Trophoblast cell (in vitro differentiated cells and primary cell): ENCODE measurements around the gene PHACTR1.

Source experiments
- DNase-seq, 2 donors: peaks; one replicate each; pipeline ENCODE4 v3.0.0-alpha.2; 2016
- H2AFZ ChIP-seq: 2 replicates; pipeline ENCODE4 v1.6.1; 2013; ENCODE audit warnings: low read length, moderate library complexity, mild to moderate bottlenecking; ENCODE audit not compliant: insufficient read depth, poor library complexity
- H2AK5ac ChIP-seq: 2 replicates; pipeline ENCODE4 v1.6.1; 2013; ENCODE audit warnings: mild to moderate bottlenecking, low read length
- H2BK120ac ChIP-seq: 2 replicates; pipeline ENCODE4 v1.6.1; 2013; ENCODE audit warnings: low read length, mild to moderate bottlenecking, moderate library complexity; ENCODE audit not compliant: insufficient read depth, poor library complexity
- H2BK12ac ChIP-seq: 2 replicates; pipeline ENCODE4 v1.6.1; 2013; ENCODE audit warnings: mild to moderate bottlenecking, low read length, moderate library complexity
- H2BK5ac ChIP-seq: 2 replicates; pipeline ENCODE4 v1.6.1; 2013; ENCODE audit warnings: low read length, low read depth, moderate library complexity, mild to moderate bottlenecking; ENCODE audit not compliant: poor library complexity
- H3K14ac ChIP-seq: 2 replicates; pipeline ENCODE4 v1.6.1; 2013; ENCODE audit warnings: mild to moderate bottlenecking, low read length
- H3K18ac ChIP-seq: 2 replicates; pipeline ENCODE4 v1.6.1; 2013; ENCODE audit warnings: mild to moderate bottlenecking, low read length
- H3K23ac ChIP-seq: 2 replicates; pipeline ENCODE4 v1.6.1; 2013; ENCODE audit warnings: low read length
- H3K27ac ChIP-seq: 2 replicates; pipeline ENCODE4 v1.5.1; 2013; ENCODE audit warnings: low read depth, mild to moderate bottlenecking, inconsistent platforms, low read length, moderate library complexity
- H3K27me3 ChIP-seq: 2 replicates; pipeline ENCODE4 v1.6.1; 2013; ENCODE audit warnings: inconsistent platforms, mild to moderate bottlenecking, low read length, moderate library complexity; ENCODE audit not compliant: insufficient read depth
- H3K36me3 ChIP-seq, 2 experiments: 1 replicate in 1 of 2; 2 replicates in 1 of 2; pipeline ENCODE4 v1.6.1; 2013; ENCODE audit warnings: low read length in 2 of 2, mild to moderate bottlenecking in 2 of 2, moderate library complexity in 1 of 2; ENCODE audit not compliant: insufficient read depth in 2 of 2, control insufficient read depth in 1 of 2
- H3K4ac ChIP-seq: 2 replicates; pipeline ENCODE4 v1.6.1; 2013; ENCODE audit warnings: low read depth, mild to moderate bottlenecking, low read length, moderate library complexity
- H3K4me1 ChIP-seq, 2 experiments: 1 replicate in 1 of 2; 2 replicates in 1 of 2; pipeline ENCODE4 v1.6.1; 2013; ENCODE audit warnings: low read length in 2 of 2, mild to moderate bottlenecking in 2 of 2, moderate library complexity in 1 of 2; ENCODE audit not compliant: insufficient read depth in 2 of 2, control insufficient read depth in 1 of 2
- H3K4me2 ChIP-seq: 2 replicates; pipeline ENCODE4 v1.6.1; 2013; ENCODE audit warnings: inconsistent platforms, mild to moderate bottlenecking, low read length, moderate library complexity
- H3K4me3 ChIP-seq: 2 replicates; pipeline ENCODE4 v1.5.1; 2013; ENCODE audit warnings: mild to moderate bottlenecking, low read depth, low read length, inconsistent platforms
- H3K79me1 ChIP-seq: one replicate; pipeline ENCODE4 v1.6.1; 2013; ENCODE audit warnings: low read length
- H3K79me2 ChIP-seq: 2 replicates; pipeline ENCODE4 v1.6.1; 2013; ENCODE audit warnings: low read length, mild to moderate bottlenecking; ENCODE audit not compliant: control insufficient read depth, insufficient read depth, poor library complexity
- H3K9ac ChIP-seq: 2 replicates; pipeline ENCODE4 v1.6.1; 2013; ENCODE audit warnings: mild to moderate bottlenecking, low read length
- H3K9me3 ChIP-seq: 2 replicates; pipeline ENCODE4 v1.6.1; 2013; ENCODE audit warnings: low read depth, mild to moderate bottlenecking, control low read depth, inconsistent platforms, low read length; ENCODE audit not compliant: insufficient read depth
- H4K12ac ChIP-seq: 2 replicates; pipeline ENCODE4 v1.6.1; 2013; ENCODE audit warnings: low read depth, mild to moderate bottlenecking, low read length, moderate library complexity
- H4K8ac ChIP-seq: 2 replicates; pipeline ENCODE4 v1.6.1; 2013; ENCODE audit warnings: low read depth, mild to moderate bottlenecking, low read length, moderate library complexity
- H4K91ac ChIP-seq: one replicate; pipeline ENCODE4 v1.6.1; 2013; ENCODE audit warnings: low read depth, mild to moderate bottlenecking, low read length, moderate library complexity
- whole genome bisulfite sequencing: extraction: QIAGEN DNeasy Blood & Tissue Kit; methylation state at CpG from one replicate; pipeline ENCODE4 v1.1.7; 2013; ENCODE audit warnings: missing lambda C conversion rate; ENCODE audit not compliant: insufficient read length, insufficient coverage; ENCODE audit errors: extremely low coverage; 5-methylcytosine and 5-hydroxymethylcytosine counted together

PHACTR1 gene

GRCh38 chr6:13000537-13000936, 284.0 kb downstream of the PHACTR1 start:
- Histone ChIP-seq H2BK12ac (no peak overlapping the region), H2BK5ac (no peak overlapping the region), H3K4me1 (no peaks in the 10 kb centered on the region), H3K14ac (no peak overlapping the region), H3K4me2 (no peak overlapping the region), H3K9ac (no peak overlapping the region), H3K23ac (no peak overlapping the region), H3K18ac (no peak overlapping the region), H3K27me3 (no peaks in the 10 kb centered on the region), H4K12ac (no peak overlapping the region), H3K27ac (no peak overlapping the region), H2BK120ac (no peak overlapping the region), H2AK5ac (no peak overlapping the region), H4K8ac (no peak overlapping the region), H3K79me2 (no peaks in the 10 kb centered on the region), H3K9me3 (no peaks in the 10 kb centered on the region), H3K4ac (no peak overlapping the region), H4K91ac (no peak overlapping the region), H2AFZ (no peak overlapping the region), H3K4me3 (no peak overlapping the region), H3K36me3 (no peaks in the 10 kb centered on the region), H3K79me1 (no peaks in the 10 kb centered on the region)
- DNase-seq = no peak

GRCh38 chr6:13001927-13002326, 285.4 kb downstream of the PHACTR1 start:
- H4K12ac ChIP-seq = no peak overlapping the region
- peak in 1 of 2 donors; percentile 47 for DNase-seq
- H3K9ac ChIP-seq = no peak overlapping the region
- H3K27ac ChIP-seq = no peak overlapping the region
- H3K23ac ChIP-seq = no peak overlapping the region
- H2BK5ac ChIP-seq = no peak overlapping the region
- H4K8ac ChIP-seq = no peak overlapping the region
- H3K14ac ChIP-seq = no peak overlapping the region
- H3K4ac ChIP-seq = no peak overlapping the region
- H2BK12ac ChIP-seq = no peak overlapping the region
- no peak overlapping the region for H3K4me2 ChIP-seq
- no peaks in the 10 kb centered on the region for H3K36me3 ChIP-seq
- no peaks in the 10 kb centered on the region for H3K4me1 ChIP-seq
- H3K79me1 ChIP-seq = no peaks in the 10 kb centered on the region
- H3K18ac ChIP-seq = no peak overlapping the region
- no peak overlapping the region for H2BK120ac ChIP-seq
- H2AK5ac ChIP-seq = no peak overlapping the region
- no peak overlapping the region for H4K91ac ChIP-seq
- no peaks in the 10 kb centered on the region for H3K9me3 ChIP-seq
- H2AFZ ChIP-seq = no peak overlapping the region
- WGBS = no CpG with 5 or more reads among the region's 3 CpGs
- H3K79me2 ChIP-seq = no peaks in the 10 kb centered on the region
- H3K27me3 ChIP-seq = no peaks in the 10 kb centered on the region
- no peak overlapping the region for H3K4me3 ChIP-seq

- Histone ChIP-seq H3K23ac (no peak overlapping the region), H3K18ac (no peak overlapping the region), H3K27me3 (no peaks in the 10 kb centered on the region), H3K79me2 (no peaks in the 10 kb centered on the region), H3K4me1 (no peaks in the 10 kb centered on the region), H3K36me3 (no peaks in the 10 kb centered on the region), H4K91ac (no peak overlapping the region), H3K4ac (no peak overlapping the region), H3K14ac (no peak overlapping the region), H3K4me3 (no peak overlapping the region), H2AK5ac (no peak overlapping the region), H4K12ac (no peak overlapping the region), H3K4me2 (no peak overlapping the region), H2BK5ac (no peak overlapping the region), H4K8ac (no peak overlapping the region), H2AFZ (no peak overlapping the region), H3K9me3 (no peaks in the 10 kb centered on the region), H3K27ac (no peak overlapping the region), H3K79me1 (no peaks in the 10 kb centered on the region), H2BK120ac (no peak overlapping the region), H2BK12ac (no peak overlapping the region), H3K9ac (no peak overlapping the region)
- no CpG with 5 or more reads among the region's 2 CpGs for WGBS
- DNase-seq = no peak
Observed at GRCh38 chr6:13004601-13005000, 288.0 kb downstream of the PHACTR1 start.

- Histone ChIP-seq H3K4me3 (no peak overlapping the region), H2BK5ac (no peak overlapping the region), H4K91ac (no peak overlapping the region), H2BK120ac (no peak overlapping the region), H3K18ac (no peak overlapping the region), H3K79me2 (no peaks in the 10 kb centered on the region), H2AK5ac (no peak overlapping the region), H3K14ac (no peak overlapping the region), H4K8ac (no peak overlapping the region), H3K23ac (no peak overlapping the region), H3K4me2 (no peak overlapping the region), H3K4me1 (no peaks in the 10 kb centered on the region), H2AFZ (no peak overlapping the region), H3K79me1 (no peaks in the 10 kb centered on the region), H3K9ac (no peak overlapping the region), H2BK12ac (no peak overlapping the region), H3K36me3 (no peaks in the 10 kb centered on the region), H3K9me3 (no peaks in the 10 kb centered on the region), H4K12ac (no peak overlapping the region), H3K4ac (no peak overlapping the region), H3K27me3 (no peaks in the 10 kb centered on the region), H3K27ac (no peak overlapping the region)
- DNase-seq = no peak
- WGBS = no CpG with 5 or more reads among the region's 5 CpGs
Observed at GRCh38 chr6:13005994-13006393, 289.4 kb downstream of the PHACTR1 start.
